ENCODE measurements around the gene MICU1.

DNA sequence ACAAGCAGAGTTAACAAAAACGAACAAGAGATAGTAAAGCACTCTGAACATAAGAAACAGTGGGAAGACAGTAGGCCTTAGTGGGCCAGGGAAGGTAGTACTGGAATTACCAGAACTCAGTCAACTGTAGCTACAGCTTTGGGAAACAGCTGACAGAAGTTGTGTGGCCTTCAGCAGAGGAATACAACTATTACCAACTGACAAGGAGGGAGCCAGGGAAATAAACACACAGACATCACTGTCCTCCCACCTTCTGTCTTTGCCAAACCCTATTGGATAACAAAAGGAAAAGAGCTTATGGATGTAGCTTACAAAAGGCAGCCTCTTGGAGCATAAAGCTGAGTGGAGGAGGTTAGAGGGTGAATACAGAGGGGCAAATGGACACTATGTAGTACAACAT, 15.4 kb downstream of the MICU1 start:
- TF ChIP-seq POLR2AphosphoS5 (IDR thresholded peaks at IDR 0.05; ENCODE audit: insufficient read depth, low read depth, low read length) = no peak
- TF ChIP-seq, protein P1, sequence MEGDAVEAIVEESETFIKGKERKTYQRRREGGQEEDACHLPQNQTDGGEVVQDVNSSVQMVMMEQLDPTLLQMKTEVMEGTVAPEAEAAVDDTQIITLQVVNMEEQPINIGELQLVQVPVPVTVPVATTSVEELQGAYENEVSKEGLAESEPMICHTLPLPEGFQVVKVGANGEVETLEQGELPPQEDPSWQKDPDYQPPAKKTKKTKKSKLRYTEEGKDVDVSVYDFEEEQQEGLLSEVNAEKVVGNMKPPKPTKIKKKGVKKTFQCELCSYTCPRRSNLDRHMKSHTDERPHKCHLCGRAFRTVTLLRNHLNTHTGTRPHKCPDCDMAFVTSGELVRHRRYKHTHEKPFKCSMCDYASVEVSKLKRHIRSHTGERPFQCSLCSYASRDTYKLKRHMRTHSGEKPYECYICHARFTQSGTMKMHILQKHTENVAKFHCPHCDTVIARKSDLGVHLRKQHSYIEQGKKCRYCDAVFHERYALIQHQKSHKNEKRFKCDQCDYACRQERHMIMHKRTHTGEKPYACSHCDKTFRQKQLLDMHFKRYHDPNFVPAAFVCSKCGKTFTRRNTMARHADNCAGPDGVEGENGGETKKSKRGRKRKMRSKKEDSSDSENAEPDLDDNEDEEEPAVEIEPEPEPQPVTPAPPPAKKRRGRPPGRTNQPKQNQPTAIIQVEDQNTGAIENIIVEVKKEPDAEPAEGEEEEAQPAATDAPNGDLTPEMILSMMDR (IDR thresholded peaks at IDR 0.05; ENCODE audit: extremely low read depth in 1 of 2, insufficient read depth in 1 of 2, low read depth in 1 of 2, low read length in 2 of 2) = no peak

Data from endothelial cell of umbilical vein (primary cell).